ENCODE measurements around the gene LBX2.

DNA sequence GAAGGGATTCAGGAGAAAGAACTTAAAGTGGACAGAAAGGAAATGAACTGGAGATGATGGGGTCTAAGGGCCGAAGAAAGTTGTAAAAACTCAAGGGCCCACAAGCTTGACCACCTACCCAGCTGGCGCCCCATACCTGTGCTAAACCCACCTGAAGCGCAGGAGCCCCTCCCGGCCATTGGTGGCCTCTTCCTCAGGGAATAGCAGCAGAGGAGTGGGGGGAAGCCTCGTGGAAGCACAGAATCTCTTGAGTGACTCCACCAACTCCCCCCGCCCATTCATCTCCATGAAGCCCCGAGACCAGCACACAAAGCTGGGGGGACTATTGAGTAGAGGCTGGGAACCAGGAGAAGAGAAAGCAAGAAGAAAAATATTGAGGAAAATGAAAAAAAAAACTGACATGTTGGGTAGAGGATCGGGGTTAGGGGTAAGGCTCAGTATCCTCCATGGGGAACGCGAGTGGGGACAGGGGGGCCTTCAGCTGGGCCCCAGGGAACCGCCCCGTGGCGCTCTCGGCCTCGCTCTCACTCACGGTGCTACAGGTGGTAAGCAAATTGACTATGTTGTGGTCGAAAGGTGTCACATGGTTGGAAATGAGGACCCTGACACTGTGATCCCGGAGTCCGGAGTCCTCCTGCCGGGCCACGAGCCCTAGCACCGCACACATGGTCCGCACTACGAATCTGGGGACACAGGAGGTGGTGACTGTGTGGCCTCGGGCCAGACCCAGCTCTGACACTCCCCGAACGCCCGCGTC is 29.4 kb upstream of the LBX2 start:
- no peak for TF ChIP-seq POLR2A (IDR thresholded peaks at IDR 0.05)
- TF ChIP-seq, protein P1, sequence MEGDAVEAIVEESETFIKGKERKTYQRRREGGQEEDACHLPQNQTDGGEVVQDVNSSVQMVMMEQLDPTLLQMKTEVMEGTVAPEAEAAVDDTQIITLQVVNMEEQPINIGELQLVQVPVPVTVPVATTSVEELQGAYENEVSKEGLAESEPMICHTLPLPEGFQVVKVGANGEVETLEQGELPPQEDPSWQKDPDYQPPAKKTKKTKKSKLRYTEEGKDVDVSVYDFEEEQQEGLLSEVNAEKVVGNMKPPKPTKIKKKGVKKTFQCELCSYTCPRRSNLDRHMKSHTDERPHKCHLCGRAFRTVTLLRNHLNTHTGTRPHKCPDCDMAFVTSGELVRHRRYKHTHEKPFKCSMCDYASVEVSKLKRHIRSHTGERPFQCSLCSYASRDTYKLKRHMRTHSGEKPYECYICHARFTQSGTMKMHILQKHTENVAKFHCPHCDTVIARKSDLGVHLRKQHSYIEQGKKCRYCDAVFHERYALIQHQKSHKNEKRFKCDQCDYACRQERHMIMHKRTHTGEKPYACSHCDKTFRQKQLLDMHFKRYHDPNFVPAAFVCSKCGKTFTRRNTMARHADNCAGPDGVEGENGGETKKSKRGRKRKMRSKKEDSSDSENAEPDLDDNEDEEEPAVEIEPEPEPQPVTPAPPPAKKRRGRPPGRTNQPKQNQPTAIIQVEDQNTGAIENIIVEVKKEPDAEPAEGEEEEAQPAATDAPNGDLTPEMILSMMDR (IDR thresholded peaks at IDR 0.05) = no peak

Measured in thyroid gland (tissue), 4 donors.